ENCODE data around the gene METTL15.

The METTL15 gene

GRCh38 chr11:28137366-28137765, 29.2 kb downstream of the METTL15 start:
- Histone ChIP-seq H3K27me3 (ENCODE audit: low read depth, low read length) (no peaks in the 10 kb centered on the region), H4K20me1 (ENCODE audit: insufficient read depth, low read length) (no peaks in the 10 kb centered on the region), H3K4me2 (ENCODE audit: low read length) (no peak overlapping the region), H3K36me3 (replicated peaks; ENCODE audit: low read depth, low read length) (peaks cover 33% of the 10 kb centered on the region), H2AFZ (ENCODE audit: low read depth, low read length) (no peak overlapping the region), H3K27ac (ENCODE audit: low read length) (no peak overlapping the region), H3K79me2 (ENCODE audit: low read length) (no peaks in the 10 kb centered on the region), H3K4me3 (ENCODE audit: low read length) (no peak overlapping the region), H3K9ac (ENCODE audit: low read length) (no peak overlapping the region), H3K9me3 (ENCODE audit: insufficient read depth, low read length) (no peaks in the 10 kb centered on the region), H3K4me1 (ENCODE audit: low read length) (no peaks in the 10 kb centered on the region)
- no peak for TF ChIP-seq EZH2phosphoT487 (IDR thresholded peaks at IDR 0.05; ENCODE audit: low read depth)
- TF ChIP-seq, protein P1, sequence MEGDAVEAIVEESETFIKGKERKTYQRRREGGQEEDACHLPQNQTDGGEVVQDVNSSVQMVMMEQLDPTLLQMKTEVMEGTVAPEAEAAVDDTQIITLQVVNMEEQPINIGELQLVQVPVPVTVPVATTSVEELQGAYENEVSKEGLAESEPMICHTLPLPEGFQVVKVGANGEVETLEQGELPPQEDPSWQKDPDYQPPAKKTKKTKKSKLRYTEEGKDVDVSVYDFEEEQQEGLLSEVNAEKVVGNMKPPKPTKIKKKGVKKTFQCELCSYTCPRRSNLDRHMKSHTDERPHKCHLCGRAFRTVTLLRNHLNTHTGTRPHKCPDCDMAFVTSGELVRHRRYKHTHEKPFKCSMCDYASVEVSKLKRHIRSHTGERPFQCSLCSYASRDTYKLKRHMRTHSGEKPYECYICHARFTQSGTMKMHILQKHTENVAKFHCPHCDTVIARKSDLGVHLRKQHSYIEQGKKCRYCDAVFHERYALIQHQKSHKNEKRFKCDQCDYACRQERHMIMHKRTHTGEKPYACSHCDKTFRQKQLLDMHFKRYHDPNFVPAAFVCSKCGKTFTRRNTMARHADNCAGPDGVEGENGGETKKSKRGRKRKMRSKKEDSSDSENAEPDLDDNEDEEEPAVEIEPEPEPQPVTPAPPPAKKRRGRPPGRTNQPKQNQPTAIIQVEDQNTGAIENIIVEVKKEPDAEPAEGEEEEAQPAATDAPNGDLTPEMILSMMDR (IDR thresholded peaks at IDR 0.05; ENCODE audit: low read depth, low read length): no peak

DNA sequence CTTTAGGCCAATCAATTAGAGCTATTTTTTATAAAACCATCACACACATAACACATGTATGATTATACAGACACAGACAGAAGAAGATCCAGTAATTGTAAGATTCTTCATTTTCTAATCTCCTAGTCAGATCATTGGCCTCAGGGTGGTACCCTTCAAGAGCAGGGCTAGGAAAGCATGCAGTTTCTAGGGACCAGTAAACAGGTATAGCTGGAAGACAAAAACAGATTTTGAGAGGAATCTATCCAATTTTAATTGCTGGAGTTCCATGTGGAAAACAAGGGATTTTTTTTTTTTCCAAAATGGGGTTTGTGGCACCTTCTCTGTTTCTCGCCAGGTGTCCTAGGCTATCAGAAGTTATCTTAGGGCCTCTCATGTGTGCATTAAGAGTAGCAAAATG, 29.6 kb downstream of the METTL15 start:
- no peak overlapping the region for H3K9ac ChIP-seq (ENCODE audit: low read length)
- peaks cover 33% of the 10 kb centered on the region for H3K36me3 ChIP-seq (replicated peaks; ENCODE audit: low read depth, low read length)
- no peaks in the 10 kb centered on the region for H4K20me1 ChIP-seq (ENCODE audit: insufficient read depth, low read length)
- H3K4me2 ChIP-seq (ENCODE audit: low read length): no peak overlapping the region
- TF ChIP-seq EZH2phosphoT487 (IDR thresholded peaks at IDR 0.05; ENCODE audit: low read depth): no peak
- TF ChIP-seq, protein P1 (IDR thresholded peaks at IDR 0.05; ENCODE audit: low read depth, low read length): no peak
- H3K4me3 ChIP-seq (ENCODE audit: low read length): no peak overlapping the region
- no peaks in the 10 kb centered on the region for H3K9me3 ChIP-seq (ENCODE audit: insufficient read depth, low read length)
- no peaks in the 10 kb centered on the region for H3K4me1 ChIP-seq (ENCODE audit: low read length)
- no peak overlapping the region for H3K27ac ChIP-seq (ENCODE audit: low read length)
- no peaks in the 10 kb centered on the region for H3K79me2 ChIP-seq (ENCODE audit: low read length)
- no peaks in the 10 kb centered on the region for H3K27me3 ChIP-seq (ENCODE audit: low read depth, low read length)
- no peak overlapping the region for H2AFZ ChIP-seq (ENCODE audit: low read depth, low read length)

GRCh38 chr11:28139841-28140415, 31.7 kb downstream of the METTL15 start:
- no peaks in the 10 kb centered on the region for H3K4me1 ChIP-seq (ENCODE audit: low read length)
- H3K27me3 ChIP-seq (ENCODE audit: low read depth, low read length): no peaks in the 10 kb centered on the region
- H3K9me3 ChIP-seq (ENCODE audit: insufficient read depth, low read length): no peaks in the 10 kb centered on the region
- TF ChIP-seq, protein P1 (IDR thresholded peaks at IDR 0.05; ENCODE audit: low read depth, low read length): no peak
- TF ChIP-seq EZH2phosphoT487 (IDR thresholded peaks at IDR 0.05; ENCODE audit: low read depth): no peak
- no peak overlapping the region for H3K9ac ChIP-seq (ENCODE audit: low read length)
- H2AFZ ChIP-seq (ENCODE audit: low read depth, low read length): no peak overlapping the region
- no peaks in the 10 kb centered on the region for H3K79me2 ChIP-seq (ENCODE audit: low read length)
- H3K27ac ChIP-seq (ENCODE audit: low read length): no peak overlapping the region
- peaks cover 15% of the 10 kb centered on the region for H3K36me3 ChIP-seq (replicated peaks; ENCODE audit: low read depth, low read length)
- no peaks in the 10 kb centered on the region for H4K20me1 ChIP-seq (ENCODE audit: insufficient read depth, low read length)
- H3K4me2 ChIP-seq (ENCODE audit: low read length): no peak overlapping the region
- no peak overlapping the region for H3K4me3 ChIP-seq (ENCODE audit: low read length)

DNA sequence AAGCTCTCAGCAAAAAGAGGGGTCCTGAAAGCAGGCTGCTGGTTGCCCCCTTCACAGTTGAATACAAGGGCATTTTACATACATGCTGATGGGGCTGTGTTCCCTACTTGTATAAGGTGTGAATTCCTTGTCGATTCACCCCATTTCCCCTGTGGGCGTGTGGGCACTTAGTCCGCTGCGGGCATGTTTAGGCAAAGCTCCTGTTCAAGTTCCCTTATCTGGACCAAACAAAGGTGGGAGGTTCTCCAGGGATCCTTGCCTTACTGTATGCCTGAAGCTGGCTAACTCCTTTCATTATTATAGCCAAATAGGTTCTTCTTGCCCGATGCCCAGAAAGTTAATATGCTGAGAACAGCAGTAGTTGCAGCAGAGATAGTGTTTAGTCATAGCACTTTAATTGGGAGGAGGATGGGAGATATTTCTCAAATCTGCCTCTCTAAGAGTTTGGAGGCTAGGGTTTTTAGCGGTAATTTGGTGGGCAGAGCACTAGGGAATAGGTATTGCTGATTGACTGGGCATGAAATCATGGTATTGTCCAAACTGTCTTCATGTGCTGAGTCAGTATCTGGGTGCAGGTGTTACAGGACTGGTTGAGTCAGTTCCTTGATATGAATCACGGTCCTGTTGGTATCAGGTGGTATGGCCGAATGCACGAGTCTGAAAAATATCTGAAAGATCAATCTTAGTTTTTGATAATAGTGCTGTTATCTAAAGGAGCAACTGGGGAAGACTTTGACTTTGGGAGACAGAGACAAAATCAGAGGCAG, 32.7 kb downstream of the METTL15 start:
- no peaks in the 10 kb centered on the region for H3K4me1 ChIP-seq (ENCODE audit: low read length)
- H2AFZ ChIP-seq (ENCODE audit: low read depth, low read length): no peak overlapping the region
- TF ChIP-seq EZH2phosphoT487 (IDR thresholded peaks at IDR 0.05; ENCODE audit: low read depth): no peak
- TF ChIP-seq, protein P1 (IDR thresholded peaks at IDR 0.05; ENCODE audit: low read depth, low read length): no peak
- no peaks in the 10 kb centered on the region for H3K27me3 ChIP-seq (ENCODE audit: low read depth, low read length)
- H3K4me2 ChIP-seq (ENCODE audit: low read length): no peak overlapping the region
- no peak overlapping the region for H3K4me3 ChIP-seq (ENCODE audit: low read length)
- H3K9me3 ChIP-seq (ENCODE audit: insufficient read depth, low read length): no peaks in the 10 kb centered on the region
- no peaks in the 10 kb centered on the region for H4K20me1 ChIP-seq (ENCODE audit: insufficient read depth, low read length)
- peaks cover 6% of the 10 kb centered on the region for H3K36me3 ChIP-seq (replicated peaks; ENCODE audit: low read depth, low read length)
- H3K79me2 ChIP-seq (ENCODE audit: low read length): no peaks in the 10 kb centered on the region
- no peak overlapping the region for H3K27ac ChIP-seq (ENCODE audit: low read length)
- no peak overlapping the region for H3K9ac ChIP-seq (ENCODE audit: low read length)
